C4-2B (cell line): ENCODE results near the gene MCF2L.

Source experiments
- H3K27ac ChIP-seq: fragments of 450-650 bp; 2 replicates; pipeline ENCODE4 v1.5.1; 2017
- ZFX ChIP-seq: fragments of 450-650 bp; IDR thresholded peaks from 2 replicates; pipeline ENCODE4 v1.6.1; 2017
- TF ChIP-seq, protein P1 (sequence below): fragments of 450-650 bp; conservative IDR thresholded peaks from 2 replicates; pipeline ENCODE4 v1.5.1; 2017; ENCODE audit warnings: mild to moderate bottlenecking

Gene MCF2L

GRCh38 chr13:112985803-112986408 lies 16.9 kb downstream of the MCF2L start:
- no peak overlapping the region for H3K27ac ChIP-seq
- TF ChIP-seq, protein P1, sequence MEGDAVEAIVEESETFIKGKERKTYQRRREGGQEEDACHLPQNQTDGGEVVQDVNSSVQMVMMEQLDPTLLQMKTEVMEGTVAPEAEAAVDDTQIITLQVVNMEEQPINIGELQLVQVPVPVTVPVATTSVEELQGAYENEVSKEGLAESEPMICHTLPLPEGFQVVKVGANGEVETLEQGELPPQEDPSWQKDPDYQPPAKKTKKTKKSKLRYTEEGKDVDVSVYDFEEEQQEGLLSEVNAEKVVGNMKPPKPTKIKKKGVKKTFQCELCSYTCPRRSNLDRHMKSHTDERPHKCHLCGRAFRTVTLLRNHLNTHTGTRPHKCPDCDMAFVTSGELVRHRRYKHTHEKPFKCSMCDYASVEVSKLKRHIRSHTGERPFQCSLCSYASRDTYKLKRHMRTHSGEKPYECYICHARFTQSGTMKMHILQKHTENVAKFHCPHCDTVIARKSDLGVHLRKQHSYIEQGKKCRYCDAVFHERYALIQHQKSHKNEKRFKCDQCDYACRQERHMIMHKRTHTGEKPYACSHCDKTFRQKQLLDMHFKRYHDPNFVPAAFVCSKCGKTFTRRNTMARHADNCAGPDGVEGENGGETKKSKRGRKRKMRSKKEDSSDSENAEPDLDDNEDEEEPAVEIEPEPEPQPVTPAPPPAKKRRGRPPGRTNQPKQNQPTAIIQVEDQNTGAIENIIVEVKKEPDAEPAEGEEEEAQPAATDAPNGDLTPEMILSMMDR = no peak
- TF ChIP-seq ZFX = no peak

DNA sequence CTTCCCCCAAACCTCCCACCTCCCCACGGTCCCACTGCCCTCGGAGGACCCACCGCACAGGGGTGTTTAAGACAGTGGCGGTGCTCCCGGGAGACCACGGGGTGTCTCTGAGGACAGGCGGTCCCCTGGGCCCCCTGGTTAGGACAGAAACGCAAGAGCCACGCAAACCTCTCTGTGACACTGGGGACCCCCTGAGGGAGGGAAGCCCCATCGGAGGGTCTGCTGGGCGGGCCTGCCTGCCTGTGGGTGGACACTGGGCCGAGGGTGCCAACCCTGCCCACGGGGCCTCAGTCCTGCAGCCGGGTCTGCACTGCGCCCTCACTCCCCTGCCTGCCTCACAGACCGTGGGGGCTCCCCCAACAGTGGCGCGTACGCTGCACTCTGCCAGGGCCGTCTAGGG lies 17.5 kb downstream of the MCF2L start:
- TF ChIP-seq, protein P1 = no peak
- TF ChIP-seq ZFX = no peak

DNA sequence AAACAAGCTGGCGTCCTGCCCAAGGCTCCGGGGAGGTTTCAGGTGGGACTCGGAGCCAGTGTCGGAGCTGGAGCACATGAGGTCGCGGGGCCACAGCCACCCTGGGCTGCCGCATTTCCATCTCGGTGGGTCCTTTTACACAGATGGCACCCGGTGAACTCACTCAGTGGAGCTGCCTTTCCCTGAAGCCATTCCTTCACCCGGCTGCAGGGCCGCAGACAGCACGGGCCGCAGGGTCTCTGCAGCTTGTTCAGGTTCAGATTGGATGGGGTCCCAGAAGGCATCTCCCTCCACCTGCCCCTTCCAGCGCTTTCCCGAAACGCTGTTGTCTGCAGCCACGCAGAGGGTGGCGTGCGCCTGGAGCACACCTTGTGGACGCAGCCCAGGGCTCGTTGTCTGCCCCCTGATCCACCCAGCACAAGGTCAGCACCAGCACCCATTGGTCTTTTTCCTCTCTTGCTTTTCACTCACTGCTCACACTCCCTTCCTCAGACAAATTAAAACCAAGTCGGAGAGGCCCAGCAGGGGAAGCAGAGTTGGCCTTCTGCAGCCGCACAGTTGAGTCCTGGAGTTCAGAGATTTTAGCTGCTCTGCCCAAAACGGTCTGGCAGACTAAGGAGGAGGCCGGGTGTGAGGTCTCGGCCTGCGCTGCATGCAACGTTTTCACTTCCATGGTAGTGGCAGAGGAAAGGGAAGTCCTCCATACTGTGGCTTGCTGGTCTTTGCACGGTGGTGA lies 18.1 kb downstream of the MCF2L start:
- TF ChIP-seq, protein P1 = no peak
- no peak for TF ChIP-seq ZFX
- H3K27ac ChIP-seq = no peak overlapping the region

More for the DNA sequence above, 17.5 kb downstream of the MCF2L start:
- no peak overlapping the region for H3K27ac ChIP-seq

GRCh38 chr13:112987682-112988024 lies 18.6 kb downstream of the MCF2L start:
- no peak overlapping the region for H3K27ac ChIP-seq
- TF ChIP-seq, protein P1 = no peak
- no peak for TF ChIP-seq ZFX

DNA sequence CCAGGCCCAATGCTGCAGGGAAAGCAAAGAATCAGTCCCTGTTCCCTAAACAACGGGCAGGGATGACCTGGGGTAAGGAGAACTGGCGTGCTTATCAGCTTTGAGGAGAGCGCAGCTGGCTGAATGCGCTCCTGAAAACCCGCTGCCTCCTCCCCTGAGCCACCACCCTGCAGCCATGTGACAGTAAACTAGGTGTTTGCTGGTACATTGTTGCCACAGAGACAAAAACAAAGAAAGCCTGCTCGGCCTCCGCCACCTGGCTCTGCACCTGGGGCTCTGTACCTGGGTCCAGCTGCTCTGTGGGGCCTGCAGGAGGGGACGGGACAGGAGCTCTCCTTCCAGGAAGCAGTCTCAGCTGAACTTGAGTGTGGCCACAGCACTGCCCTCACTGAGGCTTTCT lies 21.8 kb downstream of the MCF2L start:
- no peak for TF ChIP-seq ZFX
- TF ChIP-seq, protein P1 = no peak
- H3K27ac ChIP-seq = no peak overlapping the region

DNA sequence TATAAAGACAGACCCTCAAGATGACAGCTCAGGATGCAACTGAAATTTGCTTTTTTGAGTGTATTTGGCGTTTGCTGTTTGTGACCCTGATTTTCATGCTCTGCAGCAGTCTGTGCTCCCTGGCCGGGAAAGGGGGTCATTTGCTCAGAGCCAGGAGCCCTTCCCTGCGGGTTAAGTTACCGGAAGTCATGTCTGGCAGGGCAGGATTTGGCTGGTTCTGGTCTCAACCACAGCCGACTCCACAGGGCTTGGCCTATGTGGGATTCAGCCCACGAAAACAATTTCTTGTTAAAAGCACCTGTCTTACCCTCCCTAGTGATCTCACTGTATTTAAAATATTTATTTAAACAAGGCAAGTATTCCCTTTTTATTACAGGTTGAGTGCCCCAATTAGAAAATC lies 22.6 kb downstream of the MCF2L start:
- no peak overlapping the region for H3K27ac ChIP-seq
- TF ChIP-seq ZFX = no peak
- TF ChIP-seq, protein P1 = no peak

- no peak overlapping the region for H3K27ac ChIP-seq
- TF ChIP-seq ZFX = no peak
- TF ChIP-seq, protein P1 = no peak
Measured at GRCh38 chr13:112992931-112993680, 24.1 kb downstream of the MCF2L start.
